ENCODE results near the gene SBF2. TPM values are rescaled to one million over a fixed set of nuclear protein-coding genes. Genes with fewer than 3 reads are reported as not detected.

SBF2 gene
- polyA plus RNA-seq, 1 donor (not counting 4 experiments of a cell fraction or from before 2014, with no cell fraction given): 24.5 TPM

- DNase-seq (ENCODE audit: low read depth, low spot score): no peak
- peak; percentile 75 for FAIRE-seq
These were observed 519.2 kb downstream of the SBF2 start for GRCh38 chr11:9774591-9775397.

GRCh38 chr11:9774109-9774508 is 519.9 kb downstream of the SBF2 start:
- H3K9me1 ChIP-seq (ENCODE audit: control insufficient read depth, extremely low read depth, insufficient read depth, low read length): no peaks in the 10 kb centered on the region
- H2AFZ ChIP-seq (ENCODE audit: control insufficient read depth, low read length): no peak overlapping the region
- H3K9ac ChIP-seq (ENCODE audit: control insufficient read depth, extremely low read depth, insufficient read depth, low read length): no peak overlapping the region
- peaks cover under 1 to 4% of the 10 kb centered on the region in 2 experiments for H3K36me3 ChIP-seq (ENCODE audit: control insufficient read depth in 2 of 2, extremely low read depth in 1 of 2, insufficient read depth in 2 of 2, low read length in 2 of 2)
- FAIRE-seq (no peak), DNase-seq (ENCODE audit: low read depth, low spot score) (no peak)
- H3K27me3 ChIP-seq (ENCODE audit: control insufficient read depth, extremely low read depth, insufficient read depth, low read length): no peaks in the 10 kb centered on the region
- no peak for TF ChIP-seq EZH2 (IDR thresholded peaks at IDR 0.05; ENCODE audit: low read length)
- TF ChIP-seq CTCF (optimal IDR thresholded peaks at IDR 0.05 in 1 of 3, IDR thresholded peaks at IDR 0.05 in 1 of 3, conservative IDR thresholded peaks at IDR 0.05 in 1 of 3; ENCODE audit: extremely low read depth in 1 of 3, insufficient read depth in 2 of 3, low read length in 3 of 3): no peak
- H3K27ac ChIP-seq (ENCODE audit: control insufficient read depth, insufficient read depth, low read length): no peak overlapping the region
- H3K9me3 ChIP-seq (ENCODE audit: control insufficient read depth, low read depth, low read length): no peaks in the 10 kb centered on the region
- no peaks in the 10 kb centered on the region for H4K20me1 ChIP-seq (ENCODE audit: control insufficient read depth, extremely low read depth, insufficient read depth, low read length)
- H3K4me3 ChIP-seq (ENCODE audit: control insufficient read depth in 2 of 3, extremely low read depth in 1 of 3, insufficient read depth in 2 of 3, low read depth in 1 of 3, low read length in 3 of 3): no peak overlapping the region
- no peak overlapping the region for H3K4me2 ChIP-seq (ENCODE audit: control insufficient read depth, extremely low read depth, insufficient read depth, low read depth, low read length)
- H3K4me1 ChIP-seq (ENCODE audit: control insufficient read depth, extremely low read depth, insufficient read depth, low read length): peaks cover 11% of the 10 kb centered on the region
- no peaks in the 10 kb centered on the region for H3K79me2 ChIP-seq (ENCODE audit: control insufficient read depth, insufficient read depth, low read length)
- dilution Hi-C loops (cut with MboI; ENCODE audit: extremely low pct_ligation_motif_present, low sequenced_read_pairs): no loop called here

More at GRCh38 chr11:9774591-9775397, 519.2 kb downstream of the SBF2 start:
- no peaks in the 10 kb centered on the region for H4K20me1 ChIP-seq (ENCODE audit: control insufficient read depth, extremely low read depth, insufficient read depth, low read length)
- H3K27ac ChIP-seq (ENCODE audit: control insufficient read depth, insufficient read depth, low read length): no peak overlapping the region
- H3K9me1 ChIP-seq (ENCODE audit: control insufficient read depth, extremely low read depth, insufficient read depth, low read length): no peaks in the 10 kb centered on the region
- H3K27me3 ChIP-seq (ENCODE audit: control insufficient read depth, extremely low read depth, insufficient read depth, low read length): no peaks in the 10 kb centered on the region
- H3K9ac ChIP-seq (ENCODE audit: control insufficient read depth, extremely low read depth, insufficient read depth, low read length): no peak overlapping the region
- H2AFZ ChIP-seq (ENCODE audit: control insufficient read depth, low read length): no peak overlapping the region
- H3K36me3 ChIP-seq (ENCODE audit: control insufficient read depth in 2 of 2, extremely low read depth in 1 of 2, insufficient read depth in 2 of 2, low read length in 2 of 2): peaks cover 4 to 7% of the 10 kb centered on the region in 2 experiments
- H3K4me2 ChIP-seq (ENCODE audit: control insufficient read depth, extremely low read depth, insufficient read depth, low read depth, low read length): no peak overlapping the region
- H3K4me1 ChIP-seq (ENCODE audit: control insufficient read depth, extremely low read depth, insufficient read depth, low read length): peaks cover 11% of the 10 kb centered on the region
- no peaks in the 10 kb centered on the region for H3K9me3 ChIP-seq (ENCODE audit: control insufficient read depth, low read depth, low read length)
- no peak for TF ChIP-seq EZH2 (IDR thresholded peaks at IDR 0.05; ENCODE audit: low read length)
- no peak for TF ChIP-seq CTCF (optimal IDR thresholded peaks at IDR 0.05 in 1 of 3, IDR thresholded peaks at IDR 0.05 in 1 of 3, conservative IDR thresholded peaks at IDR 0.05 in 1 of 3; ENCODE audit: extremely low read depth in 1 of 3, insufficient read depth in 2 of 3, low read length in 3 of 3)
- dilution Hi-C loops (cut with MboI; ENCODE audit: extremely low pct_ligation_motif_present, low sequenced_read_pairs): no loop called here
- no peaks in the 10 kb centered on the region for H3K79me2 ChIP-seq (ENCODE audit: control insufficient read depth, insufficient read depth, low read length)
- H3K4me3 ChIP-seq (ENCODE audit: control insufficient read depth in 2 of 3, extremely low read depth in 1 of 3, insufficient read depth in 2 of 3, low read depth in 1 of 3, low read length in 3 of 3): no peak overlapping the region

Measured in keratinocyte (primary cell).